Subcutaneous adipose tissue (tissue), 4 donors: ENCODE results near the gene SDR42E2. TPM values are rescaled to one million over a fixed set of nuclear protein-coding genes. Genes with fewer than 3 reads are reported as not detected.

Experiments used
- total RNA-seq, 4 donors: library from RNA; depleted of rRNA; stranded (reverse); fragments of >200 nt; gene quantifications; one replicate each; pipeline ENCODE4 v1.1.0, GENCODE V29; 2016
- TF ChIP-seq, protein P1 (sequence below): fragments of 450-650 bp; IDR thresholded peaks from one replicate; pipeline ENCODE4 v1.5.1; 2016; ENCODE audit warnings: low read depth, mild to moderate bottlenecking, control low read depth, antibody characterized with exemption, moderate library complexity

Gene SDR42E2
- total RNA-seq, 4 donors from 2014 or later: 0.22 TPM; not detected in 3

- TF ChIP-seq, protein P1, sequence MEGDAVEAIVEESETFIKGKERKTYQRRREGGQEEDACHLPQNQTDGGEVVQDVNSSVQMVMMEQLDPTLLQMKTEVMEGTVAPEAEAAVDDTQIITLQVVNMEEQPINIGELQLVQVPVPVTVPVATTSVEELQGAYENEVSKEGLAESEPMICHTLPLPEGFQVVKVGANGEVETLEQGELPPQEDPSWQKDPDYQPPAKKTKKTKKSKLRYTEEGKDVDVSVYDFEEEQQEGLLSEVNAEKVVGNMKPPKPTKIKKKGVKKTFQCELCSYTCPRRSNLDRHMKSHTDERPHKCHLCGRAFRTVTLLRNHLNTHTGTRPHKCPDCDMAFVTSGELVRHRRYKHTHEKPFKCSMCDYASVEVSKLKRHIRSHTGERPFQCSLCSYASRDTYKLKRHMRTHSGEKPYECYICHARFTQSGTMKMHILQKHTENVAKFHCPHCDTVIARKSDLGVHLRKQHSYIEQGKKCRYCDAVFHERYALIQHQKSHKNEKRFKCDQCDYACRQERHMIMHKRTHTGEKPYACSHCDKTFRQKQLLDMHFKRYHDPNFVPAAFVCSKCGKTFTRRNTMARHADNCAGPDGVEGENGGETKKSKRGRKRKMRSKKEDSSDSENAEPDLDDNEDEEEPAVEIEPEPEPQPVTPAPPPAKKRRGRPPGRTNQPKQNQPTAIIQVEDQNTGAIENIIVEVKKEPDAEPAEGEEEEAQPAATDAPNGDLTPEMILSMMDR: no peak
Observed at GRCh38 chr16:22213236-22213635, 50.9 kb downstream of the SDR42E2 start.

DNA sequence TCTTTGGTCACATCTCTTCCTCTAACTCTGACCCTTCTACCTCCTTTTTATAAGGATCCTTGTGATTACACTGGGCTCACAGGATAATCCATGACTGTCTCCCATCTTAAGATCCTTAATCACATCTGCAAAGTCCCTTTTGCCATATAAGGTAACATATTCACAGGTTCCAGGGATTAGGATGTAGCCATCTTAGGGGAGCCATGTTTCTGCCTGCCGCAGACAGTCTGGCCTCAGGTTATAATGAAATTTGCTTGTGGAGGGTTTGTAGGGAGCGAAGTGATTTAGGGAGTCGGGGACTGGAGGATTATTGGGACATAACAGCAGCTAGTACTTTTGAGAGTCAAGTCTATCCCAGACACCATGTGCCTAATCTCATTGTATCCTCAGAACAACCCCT lies 51.5 kb downstream of the SDR42E2 start:
- TF ChIP-seq, protein P1: no peak

DNA sequence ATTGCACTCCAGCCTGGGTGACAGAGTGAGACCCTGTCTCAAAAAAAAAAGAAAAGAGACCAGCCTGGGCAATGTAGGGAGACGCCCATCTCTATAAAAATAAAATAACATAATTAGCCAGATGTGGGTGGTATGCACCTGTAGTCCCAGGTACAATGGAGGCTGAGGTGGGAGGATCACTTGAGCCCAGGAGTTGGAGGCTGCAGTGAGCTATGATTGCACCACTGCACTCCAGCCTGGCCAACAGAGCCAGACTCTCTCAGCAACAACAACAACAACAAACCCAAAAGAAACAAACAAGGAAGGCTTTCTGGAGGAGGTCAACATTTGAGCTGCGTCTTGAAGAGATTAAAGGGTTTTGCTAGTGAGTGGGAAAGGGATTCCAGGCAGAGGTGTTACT lies 52.1 kb downstream of the SDR42E2 start:
- TF ChIP-seq, protein P1: no peak

DNA sequence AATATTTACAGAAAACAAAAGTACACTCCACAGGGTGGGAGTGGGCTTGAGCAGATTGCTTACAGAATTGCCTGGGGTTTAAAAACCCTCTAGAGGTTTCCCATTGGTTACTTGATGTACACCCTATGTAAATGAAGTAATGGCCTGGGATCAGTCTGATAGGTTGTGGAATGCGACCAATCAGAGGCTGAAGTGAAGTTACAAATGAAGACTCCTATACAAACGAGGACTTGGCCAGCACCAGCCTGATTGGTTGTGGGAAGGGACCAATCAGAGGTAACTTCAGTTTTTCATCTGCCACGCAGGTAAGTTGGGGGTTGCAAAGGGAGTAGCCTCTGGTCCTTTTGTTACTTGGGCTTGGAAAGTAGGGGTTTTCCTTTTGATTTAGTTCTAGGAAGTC lies 52.6 kb downstream of the SDR42E2 start:
- TF ChIP-seq, protein P1: no peak

GRCh38 chr16:22216191-22216831 lies 54.0 kb downstream of the SDR42E2 start:
- TF ChIP-seq, protein P1: no peak

GRCh38 chr16:22217890-22218730 lies 55.8 kb downstream of the SDR42E2 start:
- TF ChIP-seq, protein P1: no peak

DNA sequence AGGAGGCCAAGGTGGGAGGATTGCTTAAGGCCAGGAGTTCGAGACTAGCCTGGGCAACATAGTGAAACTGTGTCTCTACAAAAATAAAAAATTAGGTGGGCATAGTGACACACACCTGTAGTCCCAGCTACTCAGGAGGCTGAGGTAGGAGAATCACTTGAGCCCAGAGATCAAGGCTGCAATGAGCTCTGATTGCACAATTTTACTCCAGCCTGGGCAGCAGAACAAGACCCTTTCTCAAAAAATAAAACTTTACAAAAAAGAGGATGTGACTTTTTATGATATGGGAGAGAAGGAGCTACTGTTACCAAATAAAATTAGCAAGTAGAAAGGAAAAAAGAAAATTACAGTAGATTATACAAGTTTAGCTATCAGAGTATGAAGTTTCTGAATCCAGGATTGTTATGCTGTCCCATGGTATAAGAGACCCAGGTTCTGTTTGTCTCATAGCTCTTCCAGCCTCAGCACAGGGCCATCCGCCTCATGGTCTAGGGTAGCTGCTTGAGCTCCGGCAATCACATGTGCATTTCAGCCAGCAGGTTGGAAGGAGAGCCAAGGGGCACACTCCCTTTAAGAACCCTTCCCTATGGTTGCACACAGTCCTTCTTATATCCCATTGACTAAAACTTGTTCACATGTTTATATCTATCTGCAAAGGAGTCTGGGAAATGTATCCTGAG lies 57.2 kb downstream of the SDR42E2 start:
- TF ChIP-seq, protein P1: no peak
